ENCODE data around the gene EEFSEC.

GRCh38 chr3:128275316-128276145, 122.2 kb downstream of the EEFSEC start:
- no peak for TF ChIP-seq CTCF (IDR thresholded peaks at IDR 0.05)
- no peak for TF ChIP-seq EZH2phosphoT487 (IDR thresholded peaks at IDR 0.05)
